ENCODE measurements around the gene CLEC4A.
"Not testable (repeated sequence)": the region's sequence is repeated elsewhere in the genome, so short reads cannot be mapped to it uniquely, and the experiment has no call there.

DNA sequence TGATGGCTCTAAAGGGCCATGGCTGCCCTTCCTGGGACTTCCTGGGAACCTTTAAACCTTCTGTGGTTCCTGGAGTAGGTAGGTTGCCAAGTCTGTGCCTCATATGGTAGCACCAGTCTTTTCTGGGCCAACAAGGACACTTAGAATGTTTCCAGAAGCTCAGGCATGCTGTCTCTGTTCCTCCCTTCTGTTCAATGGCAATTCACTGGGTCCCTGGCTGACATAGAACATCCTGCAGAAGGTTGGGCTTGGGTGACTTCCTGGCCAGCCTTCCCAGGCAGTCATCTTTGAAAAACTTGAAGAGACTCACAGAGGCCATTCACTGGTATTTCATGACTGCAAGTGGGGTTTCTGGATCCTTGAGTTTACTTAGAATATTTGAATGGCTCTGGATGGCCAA is 57.9 kb downstream of the CLEC4A start:
- TF ChIP-seq, protein P1, sequence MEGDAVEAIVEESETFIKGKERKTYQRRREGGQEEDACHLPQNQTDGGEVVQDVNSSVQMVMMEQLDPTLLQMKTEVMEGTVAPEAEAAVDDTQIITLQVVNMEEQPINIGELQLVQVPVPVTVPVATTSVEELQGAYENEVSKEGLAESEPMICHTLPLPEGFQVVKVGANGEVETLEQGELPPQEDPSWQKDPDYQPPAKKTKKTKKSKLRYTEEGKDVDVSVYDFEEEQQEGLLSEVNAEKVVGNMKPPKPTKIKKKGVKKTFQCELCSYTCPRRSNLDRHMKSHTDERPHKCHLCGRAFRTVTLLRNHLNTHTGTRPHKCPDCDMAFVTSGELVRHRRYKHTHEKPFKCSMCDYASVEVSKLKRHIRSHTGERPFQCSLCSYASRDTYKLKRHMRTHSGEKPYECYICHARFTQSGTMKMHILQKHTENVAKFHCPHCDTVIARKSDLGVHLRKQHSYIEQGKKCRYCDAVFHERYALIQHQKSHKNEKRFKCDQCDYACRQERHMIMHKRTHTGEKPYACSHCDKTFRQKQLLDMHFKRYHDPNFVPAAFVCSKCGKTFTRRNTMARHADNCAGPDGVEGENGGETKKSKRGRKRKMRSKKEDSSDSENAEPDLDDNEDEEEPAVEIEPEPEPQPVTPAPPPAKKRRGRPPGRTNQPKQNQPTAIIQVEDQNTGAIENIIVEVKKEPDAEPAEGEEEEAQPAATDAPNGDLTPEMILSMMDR (IDR thresholded peaks at IDR 0.05; ENCODE audit: poor library complexity, severe bottlenecking) = not testable (repeated sequence)
- not testable (repeated sequence) for TF ChIP-seq RAD21 (conservative IDR thresholded peaks at IDR 0.05); POLR2AphosphoS5 (IDR thresholded peaks at IDR 0.05); TAF1 (IDR thresholded peaks at IDR 0.05; ENCODE audit: low read depth); EZH2 (IDR thresholded peaks at IDR 0.05; ENCODE audit: borderline replicate concordance, insufficient read depth, low read length, poor library complexity, severe bottlenecking); EP300 (conservative IDR thresholded peaks at IDR 0.05; ENCODE audit: poor library complexity, severe bottlenecking); SMC3 (conservative IDR thresholded peaks at IDR 0.05; ENCODE audit: poor library complexity); MXI1 (conservative IDR thresholded peaks at IDR 0.05; ENCODE audit: poor library complexity, severe bottlenecking)
- TF ChIP-seq, protein P2, sequence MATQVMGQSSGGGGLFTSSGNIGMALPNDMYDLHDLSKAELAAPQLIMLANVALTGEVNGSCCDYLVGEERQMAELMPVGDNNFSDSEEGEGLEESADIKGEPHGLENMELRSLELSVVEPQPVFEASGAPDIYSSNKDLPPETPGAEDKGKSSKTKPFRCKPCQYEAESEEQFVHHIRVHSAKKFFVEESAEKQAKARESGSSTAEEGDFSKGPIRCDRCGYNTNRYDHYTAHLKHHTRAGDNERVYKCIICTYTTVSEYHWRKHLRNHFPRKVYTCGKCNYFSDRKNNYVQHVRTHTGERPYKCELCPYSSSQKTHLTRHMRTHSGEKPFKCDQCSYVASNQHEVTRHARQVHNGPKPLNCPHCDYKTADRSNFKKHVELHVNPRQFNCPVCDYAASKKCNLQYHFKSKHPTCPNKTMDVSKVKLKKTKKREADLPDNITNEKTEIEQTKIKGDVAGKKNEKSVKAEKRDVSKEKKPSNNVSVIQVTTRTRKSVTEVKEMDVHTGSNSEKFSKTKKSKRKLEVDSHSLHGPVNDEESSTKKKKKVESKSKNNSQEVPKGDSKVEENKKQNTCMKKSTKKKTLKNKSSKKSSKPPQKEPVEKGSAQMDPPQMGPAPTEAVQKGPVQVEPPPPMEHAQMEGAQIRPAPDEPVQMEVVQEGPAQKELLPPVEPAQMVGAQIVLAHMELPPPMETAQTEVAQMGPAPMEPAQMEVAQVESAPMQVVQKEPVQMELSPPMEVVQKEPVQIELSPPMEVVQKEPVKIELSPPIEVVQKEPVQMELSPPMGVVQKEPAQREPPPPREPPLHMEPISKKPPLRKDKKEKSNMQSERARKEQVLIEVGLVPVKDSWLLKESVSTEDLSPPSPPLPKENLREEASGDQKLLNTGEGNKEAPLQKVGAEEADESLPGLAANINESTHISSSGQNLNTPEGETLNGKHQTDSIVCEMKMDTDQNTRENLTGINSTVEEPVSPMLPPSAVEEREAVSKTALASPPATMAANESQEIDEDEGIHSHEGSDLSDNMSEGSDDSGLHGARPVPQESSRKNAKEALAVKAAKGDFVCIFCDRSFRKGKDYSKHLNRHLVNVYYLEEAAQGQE (IDR thresholded peaks at IDR 0.05; ENCODE audit: borderline replicate concordance) = not testable (repeated sequence)
